Thyroid gland (tissue), 4 donors: Measurements from ENCODE around the gene NUP50.

Experiments
- CTCF ChIP-seq, 6 experiments: fragments of 200-600 bp in 3 of 6; fragments of 450-650 bp in 3 of 6; sonication (generic) in 3 of 6; IDR thresholded peaks; one replicate each; pipeline ENCODE4 v1.5.1; 2016 to 2019; ENCODE audit warnings: antibody characterized with exemption in 6 of 6, mild to moderate bottlenecking in 2 of 6, inconsistent platforms in 1 of 6, moderate library complexity in 1 of 6
- POLR2A ChIP-seq, 2 donors: fragments of 450-650 bp; IDR thresholded peaks; one replicate each; pipeline ENCODE4 v1.6.1; 2017; ENCODE audit warnings: antibody characterized with exemption in 2 of 2, mild to moderate bottlenecking in 2 of 2, moderate library complexity in 1 of 2

GRCh38 chr22:45185718-45186514, 22.2 kb downstream of the NUP50 start:
- TF ChIP-seq CTCF (IDR thresholded peaks at IDR 0.05) (no peak), POLR2A (IDR thresholded peaks at IDR 0.05) (no peak)
